H1 (cell line): Measurements from ENCODE around the gene GDNF. TPM values are rescaled to one million over a fixed set of nuclear protein-coding genes. Genes with fewer than 3 reads are reported as not detected.

Experiments
- ASH2L ChIP-seq: fragments of 200-600, 300-600 bp; sonication (generic); IDR thresholded peaks from one replicate; pipeline ENCODE4 v1.7.1; 2017; ENCODE audit warnings: low read length
- ATF2 ChIP-seq: IDR thresholded peaks from 2 replicates; pipeline ENCODE4 v1.6.1; 2012; ENCODE audit warnings: low read length, inconsistent platforms
- ATF3 ChIP-seq: IDR thresholded peaks from 2 replicates; pipeline ENCODE4 v1.6.1; 2011; ENCODE audit warnings: low read depth, mild to moderate bottlenecking, low read length; ENCODE audit not compliant: insufficient read depth
- CEBPB ChIP-seq: IDR thresholded peaks from 2 replicates; pipeline ENCODE4 v1.6.1; 2012; ENCODE audit warnings: low read depth, low read length
- CHD2 ChIP-seq: IDR thresholded peaks from 2 replicates; pipeline ENCODE4 v1.6.1; 2012; ENCODE audit warnings: low read length, improper control_type of control experiment
- EZH2 ChIP-seq: fragments of 200-600 bp; sonication (generic); IDR thresholded peaks from 2 replicates; pipeline ENCODE4 v1.7.1; 2012; ENCODE audit warnings: low read depth, mild to moderate bottlenecking, moderate library complexity, low read length, inconsistent platforms; ENCODE audit not compliant: severe bottlenecking
- FOSL1 ChIP-seq: IDR thresholded peaks from 2 replicates; pipeline ENCODE4 v1.6.1; 2011; ENCODE audit warnings: mild to moderate bottlenecking, low read depth, low read length, moderate library complexity; ENCODE audit not compliant: insufficient read depth
- GABPA ChIP-seq: IDR thresholded peaks from 2 replicates; pipeline ENCODE4 v1.6.1; 2011; ENCODE audit warnings: mild to moderate bottlenecking, low read length, moderate library complexity, borderline replicate concordance; ENCODE audit not compliant: insufficient read depth
- JUND ChIP-seq: IDR thresholded peaks from 2 replicates; pipeline ENCODE4 v1.6.1; 2011; ENCODE audit warnings: mild to moderate bottlenecking, improper control_type of control experiment, low read length
- KDM4A ChIP-seq: IDR thresholded peaks from one replicate; pipeline ENCODE4 v1.7.1; 2012; ENCODE audit warnings: low read depth, mild to moderate bottlenecking, moderate library complexity, low read length, inconsistent platforms; ENCODE audit not compliant: severe bottlenecking
- NANOG ChIP-seq: IDR thresholded peaks from 2 replicates; pipeline ENCODE4 v1.6.1; 2011; ENCODE audit warnings: low read length, low read depth, mild to moderate bottlenecking, inconsistent platforms; ENCODE audit not compliant: insufficient read depth, poor library complexity, severe bottlenecking
- POLR2AphosphoS5 ChIP-seq: IDR thresholded peaks from 2 replicates; pipeline ENCODE4 v1.6.1; 2011; ENCODE audit warnings: low read depth, low read length
- POU5F1 ChIP-seq: IDR thresholded peaks from 2 replicates; pipeline ENCODE4 v1.6.1; 2011; ENCODE audit warnings: low read depth, mild to moderate bottlenecking, low read length, moderate library complexity
- SAP30 ChIP-seq: fragments of 300-600 bp; sonication (generic); IDR thresholded peaks from 2 replicates; pipeline ENCODE4 v1.7.1; 2012; ENCODE audit warnings: low read length, moderate library complexity, mild to moderate bottlenecking, inconsistent platforms; ENCODE audit not compliant: insufficient read depth, insufficient replicate concordance
- SIN3A ChIP-seq, 2 experiments: IDR thresholded peaks in 1 of 2; conservative IDR thresholded peaks in 1 of 2; 2 replicates each; pipeline ENCODE4 v1.6.1; 2011 to 2012; ENCODE audit warnings: low read length in 2 of 2, improper control_type of control experiment in 1 of 2, low read depth in 1 of 2, mild to moderate bottlenecking in 1 of 2
- SIRT6 ChIP-seq: IDR thresholded peaks from one replicate; pipeline ENCODE4 v1.7.1; 2012; ENCODE audit warnings: low read length, inconsistent platforms
- SP2 ChIP-seq: IDR thresholded peaks from 2 replicates; pipeline ENCODE4 v1.6.1; 2012; ENCODE audit warnings: mild to moderate bottlenecking, low read length, inconsistent platforms
- SP4 ChIP-seq: IDR thresholded peaks from 2 replicates; pipeline ENCODE4 v1.6.1; 2012; ENCODE audit warnings: low read length, inconsistent platforms
- SRF ChIP-seq: IDR thresholded peaks from 2 replicates; pipeline ENCODE4 v1.6.1; 2011; ENCODE audit warnings: mild to moderate bottlenecking, low read depth, low read length, moderate library complexity
- SUZ12 ChIP-seq: fragments of 200-600 bp; sonication (generic); IDR thresholded peaks from 2 replicates; pipeline ENCODE4 v1.6.1; 2012; ENCODE audit warnings: mild to moderate bottlenecking, inconsistent platforms, low read length, moderate library complexity, mixed read lengths
- TAF7 ChIP-seq: optimal IDR thresholded peaks from 2 replicates; pipeline ENCODE3; 2011; ENCODE audit warnings: low read depth, mild to moderate bottlenecking, inconsistent platforms, low read length, moderate library complexity, borderline replicate concordance
- polyA plus RNA-seq, 7 experiments: library from polyadenylated mRNA; depleted of rRNA in 3 of 7; stranded (reverse) in 5 of 7; unstranded in 2 of 7; fragments of >200 nt in 5 of 7; fragments of 200-250 nt in 2 of 7; gene quantifications; 1 replicate in 5 of 7; 2 replicates in 1 of 7; 4 replicates in 1 of 7; pipeline versions ENCODE4 v1.2.1 to v1.2.3, GENCODE V29; 2011 to 2013; ENCODE audit warnings: missing spikeins in 2 of 7, mixed read lengths in 2 of 7
- total RNA-seq: library from RNA; stranded (reverse); fragmentation: NEBNext Ultra II Directional; extraction: Animal tissue kit (Norgen Biotek cat#: 25700); gene quantifications from 2 replicates; pipeline ENCODE4 v1.2.1, GENCODE V29; 2021
- TF ChIP-seq, protein P1 (sequence below): IDR thresholded peaks from 2 replicates; pipeline ENCODE4 v1.6.1; 2012; ENCODE audit warnings: inconsistent platforms

GDNF gene
- total and polyA plus RNA-seq, 2 of the 8 experiments (the other 6 are each of a cell fraction or from before 2014, with no cell fraction given) = 0.15 to 2.0 TPM

GRCh38 chr5:37839407-37840052 lies at the start of gene GDNF (continued):
- TF ChIP-seq, protein P1, sequence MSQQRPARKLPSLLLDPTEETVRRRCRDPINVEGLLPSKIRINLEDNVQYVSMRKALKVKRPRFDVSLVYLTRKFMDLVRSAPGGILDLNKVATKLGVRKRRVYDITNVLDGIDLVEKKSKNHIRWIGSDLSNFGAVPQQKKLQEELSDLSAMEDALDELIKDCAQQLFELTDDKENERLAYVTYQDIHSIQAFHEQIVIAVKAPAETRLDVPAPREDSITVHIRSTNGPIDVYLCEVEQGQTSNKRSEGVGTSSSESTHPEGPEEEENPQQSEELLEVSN = peak; percentile 76; the same call in 1 of the 2 replicates
- TF ChIP-seq SRF (no peak), ATF2 (no peak), SAP30 (no peak), SP2 (no peak), SIN3A (conservative IDR thresholded peaks at IDR 0.05 in 1 of 2, IDR thresholded peaks at IDR 0.05 in 1 of 2; ENCODE audit: low read depth in 1 of 2, low read length in 2 of 2) (no peak), CEBPB (no peak), CHD2 (no peak), ASH2L (no peak), GABPA (no peak), FOSL1 (no peak), SIRT6 (no peak), NANOG (no peak), SUZ12 (no peak; the same call in 1 of the 2 replicates), JUND (no peak), TAF7 (no peak), SP4 (no peak), POLR2AphosphoS5 (no peak), EZH2 (peak; percentile 59), ATF3 (no peak), KDM4A (peak; percentile 40), POU5F1 (no peak)
